Right renal cortex interstitium (tissue), 3 donors: Measurements from ENCODE around the gene RBM44. TPM values are rescaled to one million over a fixed set of nuclear protein-coding genes. Genes with fewer than 3 reads are reported as not detected.
"Not testable (repeated sequence)": the region's sequence is repeated elsewhere in the genome, so short reads cannot be mapped to it uniquely, and the experiment has no call there.

Experiments
- DNase-seq, 3 donors: peaks; one replicate each; pipeline ENCODE4 v3.0.0-alpha.2; 2013; ENCODE audit warnings: low read depth in 3 of 3, low spot score in 2 of 3
- polyA plus RNA-seq, 3 donors: library from polyadenylated mRNA; unstranded; fragments of 120-200 nt; gene quantifications; one replicate each; pipeline ENCODE4 v1.2.1, GENCODE V29; 2013; ENCODE audit not compliant: insufficient read length in 3 of 3

The RBM44 gene
- polyA plus RNA-seq, 3 donors: 0.29 to 0.51 (median 0.50) TPM

- DNase-seq: no peak
Observed at GRCh38 chr2:237854295-237854694, 55.7 kb downstream of the RBM44 start.

- no peak for DNase-seq
Observed at GRCh38 chr2:237857791-237858190, 59.2 kb downstream of the RBM44 start.

- DNase-seq: no peak
Observed at GRCh38 chr2:237858294-237859081, 59.9 kb downstream of the RBM44 start.

GRCh38 chr2:237859082-237859433 lies 60.5 kb downstream of the RBM44 start:
- no peak for DNase-seq

- no peak for DNase-seq
Observed at GRCh38 chr2:237859533-237860272, 61.1 kb downstream of the RBM44 start, which contains the start of gene RAMP1. TSS of gene RAMP1 (plus strand) at chr2:237859623. CDS start at chr2:237859676, 53 bp downstream.

- DNase-seq: no peak
Observed at GRCh38 chr2:237860273-237860935, 61.8 kb downstream of the RBM44 start.

GRCh38 chr2:237861875-237862527 lies 63.4 kb downstream of the RBM44 start:
- no peak for DNase-seq

- DNase-seq: no peak
Observed at GRCh38 chr2:237862528-237862895, 63.9 kb downstream of the RBM44 start.

- no peak for DNase-seq
Observed at GRCh38 chr2:237863102-237863511, 64.5 kb downstream of the RBM44 start.

- no peak for DNase-seq
Observed at GRCh38 chr2:237863689-237864443, 65.3 kb downstream of the RBM44 start.

GRCh38 chr2:237864444-237864931 lies 65.9 kb downstream of the RBM44 start:
- no peak for DNase-seq

GRCh38 chr2:237864940-237865622 lies 66.5 kb downstream of the RBM44 start:
- no peak for DNase-seq

- no peak for DNase-seq
Observed at GRCh38 chr2:237865623-237866041, 67.1 kb downstream of the RBM44 start.

- DNase-seq: no peak
Observed at GRCh38 chr2:237866101-237866621, 67.6 kb downstream of the RBM44 start.

GRCh38 chr2:237867465-237867864 lies 68.9 kb downstream of the RBM44 start:
- no peak for DNase-seq

- DNase-seq: not testable (repeated sequence)
Observed at GRCh38 chr2:237868074-237868473, 69.5 kb downstream of the RBM44 start.

- DNase-seq: no peak
Observed at GRCh38 chr2:237868631-237869342, 70.2 kb downstream of the RBM44 start.

GRCh38 chr2:237869343-237870102 lies 70.9 kb downstream of the RBM44 start:
- DNase-seq: no peak
